OCI-LY1 (cell line): ENCODE data around the gene FBXO10.

ENCODE experiments used
- H2AFZ ChIP-seq: fragments of 200-600 bp; sonication (generic), shearing (Covaris generic); 2 replicates; pipeline ENCODE4 v1.6.0; 2014; ENCODE audit warnings: antibody characterized with exemption, mild to moderate bottlenecking, low read length
- H3F3A ChIP-seq: fragments of 200-600 bp; sonication (generic), shearing (Covaris generic); 2 replicates; pipeline ENCODE4 v1.6.0; 2014; ENCODE audit warnings: mild to moderate bottlenecking, antibody characterized with exemption, low read length, moderate library complexity; ENCODE audit not compliant: insufficient read depth
- H3K27ac ChIP-seq: fragments of 200-600 bp; sonication (generic); 2 replicates; pipeline ENCODE4 v1.5.1; 2014; ENCODE audit warnings: low read length, mixed run types, mild to moderate bottlenecking, low read depth; ENCODE audit not compliant: poor library complexity, severe bottlenecking
- H3K27me3 ChIP-seq: fragments of 200-600 bp; sonication (generic); 2 replicates; pipeline ENCODE4 v1.6.0; 2014; ENCODE audit warnings: antibody characterized with exemption, mild to moderate bottlenecking, low read length, moderate library complexity; ENCODE audit not compliant: insufficient read depth
- H3K36me3 ChIP-seq: fragments of 200-600 bp; sonication (generic); 2 replicates; pipeline ENCODE4 v1.6.1; 2014; ENCODE audit warnings: mild to moderate bottlenecking, antibody characterized with exemption, low read length, moderate library complexity, mixed read lengths; ENCODE audit not compliant: insufficient read depth
- H3K4me1 ChIP-seq: fragments of 200-600 bp; sonication (generic); 2 replicates; pipeline ENCODE4 v1.5.1; 2014; ENCODE audit warnings: mild to moderate bottlenecking, low read length, moderate library complexity; ENCODE audit not compliant: insufficient read depth, severe bottlenecking
- H3K4me2 ChIP-seq: fragments of 200-600 bp; sonication (generic), shearing (Covaris generic); 2 replicates; pipeline ENCODE4 v1.6.1; 2014; ENCODE audit warnings: low read length
- H3K4me3 ChIP-seq: fragments of 200-600 bp; sonication (generic); 2 replicates; pipeline ENCODE4 v1.5.1; 2014; ENCODE audit warnings: low read length, low read depth, mild to moderate bottlenecking, mixed read lengths; ENCODE audit not compliant: poor library complexity, severe bottlenecking
- H3K79me2 ChIP-seq: fragments of 200-600 bp; shearing (Covaris generic); 2 replicates; pipeline ENCODE4 v1.6.1; 2016; ENCODE audit warnings: mixed run types, low read length, mixed read lengths; ENCODE audit not compliant: insufficient read depth
- H3K9ac ChIP-seq: fragments of 200-600 bp; sonication (generic), shearing (Covaris generic); 2 replicates; pipeline ENCODE4 v1.6.1; 2014; ENCODE audit warnings: mild to moderate bottlenecking, low read length, mixed read lengths
- H3K9me2 ChIP-seq: fragments of 200-600 bp; sonication (generic), shearing (Covaris generic); 2 replicates; pipeline ENCODE4 v1.6.1; 2014; ENCODE audit warnings: low read depth, mild to moderate bottlenecking, low read length, mixed read lengths
- H3K9me3 ChIP-seq: fragments of 200-600 bp; shearing (Covaris generic); 2 replicates; pipeline ENCODE4 v1.6.1; 2014; ENCODE audit warnings: low read length, mixed read lengths
- H4K20me1 ChIP-seq: fragments of 200-600 bp; sonication (generic), shearing (Covaris generic); 2 replicates; pipeline ENCODE4 v1.6.0; 2016; ENCODE audit warnings: mild to moderate bottlenecking, low read length; ENCODE audit not compliant: insufficient read depth
- CTCF ChIP-seq: fragments of 200-600 bp; sonication (generic), shearing (Covaris generic); IDR thresholded peaks from 2 replicates; pipeline ENCODE4 v1.5.1; 2017; ENCODE audit warnings: mild to moderate bottlenecking, antibody characterized with exemption, low read length, moderate library complexity, mixed read lengths
- EZH2 ChIP-seq: fragments of 200-600 bp; sonication (generic), shearing (Covaris generic); IDR thresholded peaks from 2 replicates; pipeline ENCODE4 v1.8.0; 2017; ENCODE audit warnings: borderline replicate concordance, mixed run types, mild to moderate bottlenecking, antibody characterized with exemption, low read length, moderate library complexity, mixed read lengths

Gene FBXO10

GRCh38 chr9:37520641-37521040, 55.5 kb downstream of the FBXO10 start:
- peaks cover 57% of the 10 kb centered on the region for H3K36me3 ChIP-seq
- no peaks in the 10 kb centered on the region for H3K27me3 ChIP-seq
- H3K4me3 ChIP-seq: no peak overlapping the region
- H3K27ac ChIP-seq: no peak overlapping the region
- H3F3A ChIP-seq: no peaks in the 10 kb centered on the region
- H3K9me2 ChIP-seq: no peaks in the 10 kb centered on the region
- peaks cover 5% of the 10 kb centered on the region for H3K4me1 ChIP-seq
- no peaks in the 10 kb centered on the region for H3K9me3 ChIP-seq
- no peak overlapping the region for H3K9ac ChIP-seq
- H3K4me2 ChIP-seq: no peak overlapping the region
- no peaks in the 10 kb centered on the region for H4K20me1 ChIP-seq
- no peak overlapping the region for H2AFZ ChIP-seq
- no peak for TF ChIP-seq EZH2
- TF ChIP-seq CTCF: no peak
- H3K79me2 ChIP-seq: no peaks in the 10 kb centered on the region

- Histone ChIP-seq H3K9ac (no peak overlapping the region), H3K36me3 (peaks cover 37% of the 10 kb centered on the region), H3K27ac (no peak overlapping the region), H3F3A (no peaks in the 10 kb centered on the region), H4K20me1 (no peaks in the 10 kb centered on the region), H3K4me3 (no peak overlapping the region), H3K27me3 (no peaks in the 10 kb centered on the region), H3K9me3 (no peaks in the 10 kb centered on the region), H2AFZ (no peak overlapping the region), H3K4me1 (peaks cover 16% of the 10 kb centered on the region), H3K79me2 (no peaks in the 10 kb centered on the region), H3K9me2 (no peaks in the 10 kb centered on the region), H3K4me2 (no peak overlapping the region)
- no peak for TF ChIP-seq EZH2
- no peak for TF ChIP-seq CTCF
Measured at GRCh38 chr9:37517923-37518322, 58.3 kb downstream of the FBXO10 start.

GRCh38 chr9:37515620-37516258, 60.4 kb downstream of the FBXO10 start:
- no peaks in the 10 kb centered on the region for H4K20me1 ChIP-seq
- H3K9ac ChIP-seq: no peak overlapping the region; the same call in 1 of the 2 replicates
- H3K4me3 ChIP-seq: no peak overlapping the region
- no peaks in the 10 kb centered on the region for H3F3A ChIP-seq
- peaks cover 24% of the 10 kb centered on the region for H3K36me3 ChIP-seq
- no peaks in the 10 kb centered on the region for H3K27me3 ChIP-seq
- TF ChIP-seq CTCF (no peak), EZH2 (no peak)
- H3K4me2 ChIP-seq: no peak overlapping the region
- peaks cover 36% of the 10 kb centered on the region for H3K4me1 ChIP-seq
- H3K9me3 ChIP-seq: no peaks in the 10 kb centered on the region
- no peak overlapping the region for H2AFZ ChIP-seq
- no peaks in the 10 kb centered on the region for H3K9me2 ChIP-seq
- peak overlapping the region; percentile 45 for H3K27ac ChIP-seq
- no peaks in the 10 kb centered on the region for H3K79me2 ChIP-seq
